ENCODE measurements around the gene PPARA.

PPARA gene

DNA sequence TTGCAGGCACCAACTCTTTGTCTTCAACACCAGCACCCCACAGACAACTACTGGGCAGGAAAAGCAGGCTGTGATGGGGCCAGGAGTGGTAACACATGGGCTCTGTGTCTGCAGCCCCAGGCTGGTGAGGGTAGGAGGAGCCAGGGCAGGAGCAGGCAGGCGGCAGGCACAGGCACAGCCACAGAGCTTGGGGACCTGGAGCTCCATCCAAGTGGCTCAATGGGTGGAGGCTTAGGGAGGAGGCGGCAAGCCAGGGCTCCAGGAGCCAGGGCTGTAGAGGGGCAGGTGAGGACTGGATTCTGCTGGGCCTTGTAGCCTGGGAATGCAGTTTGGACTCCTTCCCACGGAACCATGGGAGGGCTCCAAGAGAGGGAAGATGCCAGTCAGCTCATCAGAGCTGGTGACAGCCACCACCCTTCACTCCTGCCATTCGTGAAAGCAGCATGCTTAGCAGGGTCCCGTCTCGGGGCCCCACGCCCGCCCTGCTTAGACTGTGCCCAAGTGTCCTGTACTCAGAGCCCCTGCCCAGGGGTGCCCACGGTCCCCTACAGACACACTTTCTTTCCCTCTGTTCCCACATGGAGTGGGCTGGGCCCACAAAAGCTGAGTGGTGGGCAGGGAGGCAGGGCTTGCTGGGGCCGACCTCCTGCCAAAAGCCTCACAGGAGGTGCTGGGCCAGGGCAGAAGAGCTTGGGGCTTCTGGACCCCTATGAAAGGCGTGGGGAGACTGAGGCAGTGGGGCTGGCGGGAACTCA, 129.9 kb downstream of the PPARA start:
- no peak for DNase-seq

- no peak for DNase-seq
Measured at GRCh38 chr22:46280999-46281623, 130.8 kb downstream of the PPARA start.

DNA sequence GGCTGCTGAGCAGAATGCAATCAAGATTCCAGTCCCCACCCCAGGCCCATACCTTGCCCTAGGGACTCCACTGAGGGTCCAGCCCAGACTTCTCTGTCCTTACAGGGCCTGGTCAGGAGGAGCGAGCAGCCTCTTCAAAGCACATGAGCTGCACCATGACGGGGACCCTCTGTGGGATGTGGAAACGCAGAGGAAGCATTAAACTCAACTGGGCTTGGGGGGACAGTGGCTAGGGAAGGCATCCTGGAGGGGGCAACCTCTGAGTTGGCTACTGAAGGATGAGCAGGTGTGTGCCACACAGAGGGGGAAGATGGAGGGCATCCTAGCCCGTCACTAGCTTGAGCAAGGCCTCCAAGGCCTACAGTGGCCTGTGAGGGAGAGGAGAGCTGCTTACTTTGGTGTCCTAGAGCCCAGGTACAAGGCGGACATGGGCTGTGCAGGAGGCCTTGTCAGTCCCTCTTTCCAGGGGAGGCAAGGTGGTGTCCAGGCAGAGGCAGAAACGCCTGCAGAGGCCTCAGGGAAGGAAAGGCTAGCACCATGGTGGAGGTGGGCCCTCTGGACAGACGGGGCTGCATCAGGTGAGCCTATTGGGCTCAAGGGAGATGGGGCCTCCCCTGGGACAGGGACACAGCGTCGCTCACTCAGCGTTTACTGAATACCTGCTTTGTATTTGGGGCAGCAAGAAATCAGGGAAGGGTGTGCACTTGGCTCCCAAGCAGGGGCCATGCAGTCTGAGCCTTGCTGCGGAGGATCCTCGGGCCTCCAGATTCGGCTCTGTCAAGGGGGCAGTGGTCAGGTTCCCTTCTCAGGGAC, 131.7 kb downstream of the PPARA start:
- no peak for DNase-seq

- DNase-seq: no peak
Measured at GRCh38 chr22:46286006-46286405, 135.7 kb downstream of the PPARA start.

GRCh38 chr22:46286941-46287872, 136.9 kb downstream of the PPARA start:
- no peak for DNase-seq

GRCh38 chr22:46287873-46288751, 137.8 kb downstream of the PPARA start:
- peak in 1 of 2 donors; percentile 13 for DNase-seq

DNA sequence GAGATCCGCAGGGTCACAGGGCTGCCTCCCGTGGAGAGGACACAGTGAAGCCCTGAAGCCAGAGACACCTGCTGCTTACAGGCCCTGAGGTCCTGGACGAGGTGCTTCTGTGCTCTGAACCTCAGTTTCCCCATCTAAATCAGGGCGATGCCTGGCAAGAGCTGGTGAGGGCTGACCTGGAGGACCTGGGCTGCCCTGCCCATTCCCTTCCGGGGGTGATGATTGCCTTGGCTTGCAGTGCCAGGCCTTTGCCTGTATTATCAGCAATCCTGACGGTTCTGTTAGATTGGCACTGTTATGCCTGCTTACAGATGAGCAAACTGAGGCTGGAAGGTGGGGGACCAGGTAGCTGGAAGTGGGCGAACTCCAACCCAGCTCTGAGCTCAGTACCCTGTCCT, 138.5 kb downstream of the PPARA start:
- no peak for DNase-seq

DNA sequence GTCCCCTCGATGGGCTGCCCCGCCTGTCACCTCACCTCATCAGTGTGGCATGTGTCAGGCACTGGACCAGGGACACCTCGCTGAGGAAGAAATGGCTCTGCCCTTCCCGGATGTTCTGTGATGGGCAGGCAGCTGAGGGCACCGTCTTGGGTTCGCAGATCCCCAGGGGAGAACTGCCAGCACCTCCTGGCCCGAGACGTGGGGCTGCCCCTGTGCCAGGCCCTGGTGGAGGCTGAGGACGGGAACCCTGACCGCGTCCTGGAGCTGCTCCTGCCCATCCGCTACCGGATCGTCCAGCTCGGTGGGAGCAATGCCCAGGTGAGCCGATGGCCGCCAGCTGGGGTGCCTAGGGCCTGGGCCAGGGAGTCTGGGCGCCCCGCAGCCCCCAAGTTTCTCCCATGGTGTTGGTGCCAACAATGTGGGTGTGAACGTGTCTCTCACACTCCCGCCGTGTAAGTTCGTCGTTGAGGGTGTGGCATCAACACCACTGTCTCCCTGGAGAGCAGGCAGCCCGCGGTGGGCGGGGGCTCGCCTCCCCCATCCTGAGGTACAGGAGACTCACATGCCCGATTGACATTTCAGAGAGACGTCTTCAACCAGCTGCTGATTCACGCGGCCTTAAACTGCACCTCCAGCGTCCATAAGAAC, 139.0 kb downstream of the PPARA start:
- no peak for DNase-seq

DNA sequence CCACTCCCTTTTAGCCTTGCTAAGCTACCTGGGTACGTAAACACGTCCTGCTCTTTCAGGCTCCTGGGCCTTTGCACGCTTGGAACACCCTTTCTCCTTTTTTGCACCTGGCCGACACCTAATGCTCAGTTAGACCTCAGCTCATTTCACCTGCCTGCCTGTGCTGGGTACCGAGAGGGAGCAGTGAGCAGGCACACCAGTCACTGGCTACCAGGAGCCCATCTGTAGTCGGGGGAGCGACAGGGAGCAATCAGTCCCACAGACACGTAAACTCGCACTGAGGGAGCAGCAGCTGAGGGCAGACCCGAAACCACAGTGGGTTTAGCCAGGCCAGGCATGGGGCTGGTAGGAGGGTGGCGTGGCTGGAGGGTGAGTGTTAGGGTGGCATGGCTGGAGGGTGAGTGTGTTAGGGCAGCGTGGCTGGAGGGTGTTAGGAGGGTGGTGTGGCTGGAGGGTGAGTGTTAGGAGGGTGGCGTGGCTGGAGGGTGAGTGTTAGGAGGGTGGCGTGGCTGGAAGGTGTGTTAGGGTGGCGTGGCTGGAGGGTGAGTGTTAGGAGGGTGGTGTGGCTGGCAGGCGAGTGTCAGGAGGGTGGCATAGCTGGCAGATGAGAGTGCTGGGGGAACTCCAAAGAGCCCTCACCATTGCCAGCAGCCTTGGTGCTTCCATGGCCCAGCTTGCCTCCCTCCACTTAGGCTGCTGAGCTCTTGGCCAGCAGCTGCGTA, 140.0 kb downstream of the PPARA start:
- DNase-seq: no peak

- DNase-seq: no peak
Measured at GRCh38 chr22:46290843-46291785, 140.8 kb downstream of the PPARA start.

- no peak for DNase-seq
Measured at GRCh38 chr22:46292173-46292572, 141.8 kb downstream of the PPARA start.

- no peak for DNase-seq
Measured at GRCh38 chr22:46292732-46293131, 142.4 kb downstream of the PPARA start.

Measured in bone marrow (tissue), 2 donors.